ENCODE data around the gene NPHP1. TPM values are rescaled to one million over a fixed set of nuclear protein-coding genes. Genes with fewer than 3 reads are reported as not detected.

Gene NPHP1
- total RNA-seq, 1 experiment from 2014 or later, result 4.7 TPM

DNA sequence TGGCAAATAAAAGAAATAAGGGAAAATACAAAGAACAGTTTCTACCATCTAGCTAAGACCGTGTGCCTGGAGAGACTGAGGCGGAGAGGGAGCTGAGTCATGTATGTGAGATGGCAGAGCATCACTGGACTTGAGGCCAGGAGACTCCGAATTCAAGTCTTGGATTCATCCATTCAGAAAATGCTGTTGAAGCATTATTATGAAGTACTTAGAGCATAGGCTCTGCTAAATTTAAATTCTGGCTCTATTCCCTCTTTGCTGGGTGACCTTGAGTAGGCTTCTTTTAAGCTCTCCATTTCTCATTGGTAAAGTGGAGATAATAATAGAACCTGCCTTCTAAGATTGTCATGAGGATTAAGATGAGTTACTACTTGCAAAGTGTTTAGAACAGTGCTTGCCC lies 34.7 kb downstream of the NPHP1 start:
- peaks cover 0 to 5% of the 10 kb centered on the region in 2 experiments; a peak in 1 of 4 replicates for H3K4me1 ChIP-seq (ENCODE audit: control insufficient read depth in 1 of 2, insufficient read depth in 2 of 2, low read length in 2 of 2)
- H4K20me1 ChIP-seq (ENCODE audit: insufficient read depth), result no peaks in the 10 kb centered on the region
- POLR2A ChIA-PET, result no interaction called here
- no peaks in the 10 kb centered on the region for H3K27me3 ChIP-seq (ENCODE audit: insufficient read depth, low read length)
- CTCF ChIA-PET, result no interaction called here
- H3K9ac ChIP-seq (ENCODE audit: low read length), result no peak overlapping the region
- H2AFZ ChIP-seq (ENCODE audit: low read depth, low read length, poor library complexity, severe bottlenecking), result no peak overlapping the region
- no TSS peak for BruUV-seq (replicated peaks)
- ATAC-seq, result no peak
- no peaks in the 10 kb centered on the region for H3K79me2 ChIP-seq (ENCODE audit: insufficient read depth, low read length)
- H3K27ac ChIP-seq (ENCODE audit: low read depth, low read length), result no peak overlapping the region
- RAD21 ChIA-PET (ENCODE audit: low non-redundant PET in 1 of 2, low total read pairs in 2 of 2, uncharacterized antibody in 2 of 2, unreplicated experiment in 2 of 2), result no interaction called here
- TF ChIP-seq, protein P1, sequence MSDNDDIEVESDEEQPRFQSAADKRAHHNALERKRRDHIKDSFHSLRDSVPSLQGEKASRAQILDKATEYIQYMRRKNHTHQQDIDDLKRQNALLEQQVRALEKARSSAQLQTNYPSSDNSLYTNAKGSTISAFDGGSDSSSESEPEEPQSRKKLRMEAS (IDR thresholded peaks at IDR 0.05), result no peak
- no peak for TF ChIP-seq ELF1 (IDR thresholded peaks at IDR 0.05; ENCODE audit: borderline replicate concordance, low read depth)
- no peak for TF ChIP-seq CBX3 (IDR thresholded peaks at IDR 0.05; ENCODE audit: low read depth)
- TF ChIP-seq, protein P2, sequence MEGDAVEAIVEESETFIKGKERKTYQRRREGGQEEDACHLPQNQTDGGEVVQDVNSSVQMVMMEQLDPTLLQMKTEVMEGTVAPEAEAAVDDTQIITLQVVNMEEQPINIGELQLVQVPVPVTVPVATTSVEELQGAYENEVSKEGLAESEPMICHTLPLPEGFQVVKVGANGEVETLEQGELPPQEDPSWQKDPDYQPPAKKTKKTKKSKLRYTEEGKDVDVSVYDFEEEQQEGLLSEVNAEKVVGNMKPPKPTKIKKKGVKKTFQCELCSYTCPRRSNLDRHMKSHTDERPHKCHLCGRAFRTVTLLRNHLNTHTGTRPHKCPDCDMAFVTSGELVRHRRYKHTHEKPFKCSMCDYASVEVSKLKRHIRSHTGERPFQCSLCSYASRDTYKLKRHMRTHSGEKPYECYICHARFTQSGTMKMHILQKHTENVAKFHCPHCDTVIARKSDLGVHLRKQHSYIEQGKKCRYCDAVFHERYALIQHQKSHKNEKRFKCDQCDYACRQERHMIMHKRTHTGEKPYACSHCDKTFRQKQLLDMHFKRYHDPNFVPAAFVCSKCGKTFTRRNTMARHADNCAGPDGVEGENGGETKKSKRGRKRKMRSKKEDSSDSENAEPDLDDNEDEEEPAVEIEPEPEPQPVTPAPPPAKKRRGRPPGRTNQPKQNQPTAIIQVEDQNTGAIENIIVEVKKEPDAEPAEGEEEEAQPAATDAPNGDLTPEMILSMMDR (IDR thresholded peaks at IDR 0.05 in 2 of 3, conservative IDR thresholded peaks at IDR 0.05 in 1 of 3; ENCODE audit: borderline replicate concordance in 1 of 3, insufficient read depth in 1 of 3, low read depth in 2 of 3, low read length in 2 of 3), result no peak
- TF ChIP-seq SP1 (IDR thresholded peaks at IDR 0.05; ENCODE audit: low read depth), result no peak
- TF ChIP-seq POLR2A (IDR thresholded peaks at IDR 0.05; ENCODE audit: borderline replicate concordance, extremely low read depth, insufficient read depth, insufficient read length), result no peak
- no peak for TF ChIP-seq SIN3A (IDR thresholded peaks at IDR 0.05; ENCODE audit: low read depth)
- no peak for TF ChIP-seq EZH2phosphoT487 (IDR thresholded peaks at IDR 0.05; ENCODE audit: borderline replicate concordance)
- no peaks in the 10 kb centered on the region for H3K9me3 ChIP-seq (ENCODE audit: control insufficient read depth in 1 of 2, insufficient read depth in 1 of 2, low read depth in 1 of 2, low read length in 2 of 2)
- H3K36me3 ChIP-seq (ENCODE audit: control insufficient read depth in 1 of 2, insufficient read depth in 2 of 2, low read length in 2 of 2), result no peaks in the 10 kb centered on the region
- no peak overlapping the region for H3K4me3 ChIP-seq (replicated peaks in 1 of 2; ENCODE audit: low read depth in 1 of 2, low read length in 2 of 2)
- H3K9me2 ChIP-seq (ENCODE audit: insufficient read depth), result no peaks in the 10 kb centered on the region
- intact Hi-C loops (cut with micrococcal nuclease), result no loop called here
- no peak overlapping the region for H3K4me2 ChIP-seq (ENCODE audit: low read length)
- DNase-seq (ENCODE audit: low read depth, low spot score), result no peak
